Effector CD8-positive, alpha-beta T cell (primary cell): ENCODE measurements around the gene ST7L.
"Not testable (repeated sequence)": the region's sequence is repeated elsewhere in the genome, so short reads cannot be mapped to it uniquely, and the experiment has no call there.

Experiments used
- DNase-seq: peaks from one replicate; lab custom pipeline; 2025; lab: John Stamatoyannopoulos, UW

The ST7L gene

GRCh38 chr1:112492076-112492475 lies 126.9 kb downstream of the ST7L start:
- DNase-seq: no peak

- DNase-seq: no peak
Measured at GRCh38 chr1:112488141-112488540, 130.8 kb downstream of the ST7L start.

GRCh38 chr1:112487686-112488085 lies 131.3 kb downstream of the ST7L start:
- not testable (repeated sequence) for DNase-seq

GRCh38 chr1:112486063-112486462 lies 132.9 kb downstream of the ST7L start:
- DNase-seq: not testable (repeated sequence)

- no peak for DNase-seq
Measured at GRCh38 chr1:112478314-112478713, 140.6 kb downstream of the ST7L start.

GRCh38 chr1:112477550-112477949 lies 141.4 kb downstream of the ST7L start:
- no peak for DNase-seq
